ENCODE data around the gene KLF6. TPM values are rescaled to one million over a fixed set of nuclear protein-coding genes. Genes with fewer than 3 reads are reported as not detected.
A peak's percentile ranks its signal among the peaks of the same experiment; 100 is the strongest.

KLF6 gene
- total RNA-seq, 4 donors from 2014 or later = 156 to 226 (median 189) TPM

- no peak for TF ChIP-seq CTCF (IDR thresholded peaks at IDR 0.05)
- TF ChIP-seq POLR2A (IDR thresholded peaks at IDR 0.05) = no peak
- TF ChIP-seq EP300 (IDR thresholded peaks at IDR 0.05) = no peak
- H3K9me3 ChIP-seq = peaks cover 0 to 40% (median 0%) of the 10 kb centered on the region in 4 donors
- WGBS, 2 donors = 87 to 97% methylated on average over 6 of the region's 6 CpGs
- H3K27me3 ChIP-seq = no peaks in the 10 kb centered on the region
- no peaks in the 10 kb centered on the region for H3K36me3 ChIP-seq
- H3K4me3 ChIP-seq = no peak overlapping the region
- DNase-seq (ENCODE audit: low spot score in 2 of 2) = no peak
- no peak overlapping the region for H3K27ac ChIP-seq
- no peaks in the 10 kb centered on the region for H3K4me1 ChIP-seq
Observed at GRCh38 chr10:3790858-3791257, 5.8 kb upstream of the KLF6 start.

- Histone ChIP-seq H3K4me3 (no peak overlapping the region), H3K27ac (no peak overlapping the region), H3K27me3 (no peaks in the 10 kb centered on the region), H3K36me3 (no peaks in the 10 kb centered on the region), H3K9me3 (peaks cover 0 to 40% (median 0%) of the 10 kb centered on the region in 4 donors), H3K4me1 (no peaks in the 10 kb centered on the region)
- no peak for DNase-seq (ENCODE audit: low spot score in 2 of 2)
- 96 to 100% methylated on average over 1 of the region's 1 CpG for WGBS, 2 donors
- no peak for TF ChIP-seq EP300 (IDR thresholded peaks at IDR 0.05)
- TF ChIP-seq CTCF (IDR thresholded peaks at IDR 0.05) = no peak
- no peak for TF ChIP-seq POLR2A (IDR thresholded peaks at IDR 0.05)
Observed at GRCh38 chr10:3790272-3790671, 5.3 kb upstream of the KLF6 start.

- Histone ChIP-seq H3K9me3 (peaks cover 0 to 38% (median 0%) of the 10 kb centered on the region in 4 donors), H3K4me3 (no peak overlapping the region), H3K27me3 (no peaks in the 10 kb centered on the region), H3K4me1 (no peaks in the 10 kb centered on the region), H3K27ac (no peak overlapping the region), H3K36me3 (no peaks in the 10 kb centered on the region)
- TF ChIP-seq EP300 (IDR thresholded peaks at IDR 0.05) (no peak), CTCF (IDR thresholded peaks at IDR 0.05) (no peak), POLR2A (IDR thresholded peaks at IDR 0.05) (no peak)
- WGBS, 2 donors = 89 to 91% methylated on average over 2 of the region's 2 CpGs
- no peak for DNase-seq (ENCODE audit: low spot score in 2 of 2)
Observed at GRCh38 chr10:3789621-3790020, 4.6 kb upstream of the KLF6 start.

- DNase-seq (ENCODE audit: low spot score in 2 of 2) = no peak
- no peaks in the 10 kb centered on the region for H3K4me1 ChIP-seq
- peak overlapping the region in 2 of 4 donors; percentile 99 to 100 for H3K27ac ChIP-seq
- H3K27me3 ChIP-seq = no peaks in the 10 kb centered on the region
- TF ChIP-seq CTCF (IDR thresholded peaks at IDR 0.05) (no peak), EP300 (IDR thresholded peaks at IDR 0.05) (no peak), POLR2A (IDR thresholded peaks at IDR 0.05) (no peak)
- no peaks in the 10 kb centered on the region for H3K36me3 ChIP-seq
- 85 to 87% methylated on average over 9 of the region's 9 CpGs for WGBS, 2 donors
- no peak overlapping the region for H3K4me3 ChIP-seq
- peaks cover 0 to 27% (median 0%) of the 10 kb centered on the region in 4 donors for H3K9me3 ChIP-seq
Observed at GRCh38 chr10:3787816-3788215, 2.8 kb upstream of the KLF6 start.

- DNase-seq (ENCODE audit: low spot score in 2 of 2) = no peak
- TF ChIP-seq POLR2A (IDR thresholded peaks at IDR 0.05) = no peak
- TF ChIP-seq EP300 (IDR thresholded peaks at IDR 0.05) = no peak
- TF ChIP-seq CTCF (IDR thresholded peaks at IDR 0.05) = no peak
- WGBS, 2 donors = 84 to 88% methylated on average over 3 of the region's 3 CpGs
- Histone ChIP-seq H3K9me3 (peaks cover 0 to 27% (median 0%) of the 10 kb centered on the region in 4 donors), H3K4me3 (no peak overlapping the region), H3K4me1 (no peaks in the 10 kb centered on the region), H3K36me3 (peaks cover 0 to 2% (median 0%) of the 10 kb centered on the region in 3 donors), H3K27ac (peak overlapping the region in 2 of 4 donors; percentile 99 to 100), H3K27me3 (no peaks in the 10 kb centered on the region)
Observed at GRCh38 chr10:3787016-3787400, 2.0 kb upstream of the KLF6 start.

Data from tibial nerve (tissue), 4 donors.